ENCODE results near the gene CCDC3.

CCDC3 gene

GRCh38 chr10:12848439-12849173 is 152.9 kb downstream of the CCDC3 start:
- no peak for DNase-seq (ENCODE audit: low read depth)
- H3K4me3 ChIP-seq (ENCODE audit: low read length) = no peak overlapping the region
- no peak for TF ChIP-seq CTCF (conservative IDR thresholded peaks at IDR 0.05; ENCODE audit: low read depth, low read length)

- no peak for DNase-seq (ENCODE audit: low read depth)
- peak; percentile 47 for TF ChIP-seq CTCF (conservative IDR thresholded peaks at IDR 0.05; ENCODE audit: low read depth, low read length)
- H3K4me3 ChIP-seq (ENCODE audit: low read length) = no peak overlapping the region
Measured at GRCh38 chr10:12847361-12847975, 154.0 kb downstream of the CCDC3 start.

- no peak for TF ChIP-seq CTCF (conservative IDR thresholded peaks at IDR 0.05; ENCODE audit: low read depth, low read length)
- DNase-seq (ENCODE audit: low read depth) = peak; percentile 36
- H3K4me3 ChIP-seq (ENCODE audit: low read length) = no peak overlapping the region
Measured at GRCh38 chr10:12846718-12847117, 154.8 kb downstream of the CCDC3 start.
